ENCODE measurements around the gene HSPA8.

DNA sequence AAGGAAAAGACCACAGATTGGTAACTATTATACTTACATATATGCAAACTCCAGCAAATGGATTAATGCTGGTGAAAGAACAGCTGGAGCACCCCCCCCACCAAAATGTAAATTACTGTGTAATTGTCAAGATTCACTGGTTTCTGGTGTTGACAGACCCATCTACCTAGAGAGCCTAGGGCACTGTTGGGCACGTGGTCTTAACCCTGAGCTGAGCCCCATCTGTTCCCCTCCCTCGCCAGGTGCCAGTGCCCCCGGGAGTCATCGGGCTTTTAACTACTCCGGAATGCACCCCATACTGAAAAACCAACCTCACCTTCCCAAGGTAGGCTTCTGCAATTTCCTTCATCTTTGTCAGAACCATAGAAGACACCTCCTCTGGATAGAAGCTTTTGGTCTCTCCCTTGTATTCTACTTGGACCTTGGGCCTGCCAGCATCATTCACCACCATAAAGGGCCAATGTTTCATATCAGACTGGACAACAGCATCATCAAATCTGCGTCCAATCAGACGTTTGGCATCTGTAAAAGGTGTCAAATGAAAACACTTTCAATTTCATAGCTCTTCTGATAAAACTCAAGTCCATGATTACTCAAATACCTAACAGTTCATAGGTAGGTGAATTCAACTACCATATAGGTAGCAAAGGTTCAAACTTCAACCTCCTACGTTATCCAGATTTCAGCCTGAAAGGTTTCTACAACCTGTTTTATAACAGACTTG is 1.5 kb downstream of the HSPA8 start:
- TF ChIP-seq, protein P1, sequence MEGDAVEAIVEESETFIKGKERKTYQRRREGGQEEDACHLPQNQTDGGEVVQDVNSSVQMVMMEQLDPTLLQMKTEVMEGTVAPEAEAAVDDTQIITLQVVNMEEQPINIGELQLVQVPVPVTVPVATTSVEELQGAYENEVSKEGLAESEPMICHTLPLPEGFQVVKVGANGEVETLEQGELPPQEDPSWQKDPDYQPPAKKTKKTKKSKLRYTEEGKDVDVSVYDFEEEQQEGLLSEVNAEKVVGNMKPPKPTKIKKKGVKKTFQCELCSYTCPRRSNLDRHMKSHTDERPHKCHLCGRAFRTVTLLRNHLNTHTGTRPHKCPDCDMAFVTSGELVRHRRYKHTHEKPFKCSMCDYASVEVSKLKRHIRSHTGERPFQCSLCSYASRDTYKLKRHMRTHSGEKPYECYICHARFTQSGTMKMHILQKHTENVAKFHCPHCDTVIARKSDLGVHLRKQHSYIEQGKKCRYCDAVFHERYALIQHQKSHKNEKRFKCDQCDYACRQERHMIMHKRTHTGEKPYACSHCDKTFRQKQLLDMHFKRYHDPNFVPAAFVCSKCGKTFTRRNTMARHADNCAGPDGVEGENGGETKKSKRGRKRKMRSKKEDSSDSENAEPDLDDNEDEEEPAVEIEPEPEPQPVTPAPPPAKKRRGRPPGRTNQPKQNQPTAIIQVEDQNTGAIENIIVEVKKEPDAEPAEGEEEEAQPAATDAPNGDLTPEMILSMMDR (IDR thresholded peaks at IDR 0.05) = no peak
- no peak for TF ChIP-seq USF2 (CRISPR knock-in tag; IDR thresholded peaks at IDR 0.05)
- TF ChIP-seq E2F5 (CRISPR knock-in tag; IDR thresholded peaks at IDR 0.05) = no peak
- TF ChIP-seq, protein P2, sequence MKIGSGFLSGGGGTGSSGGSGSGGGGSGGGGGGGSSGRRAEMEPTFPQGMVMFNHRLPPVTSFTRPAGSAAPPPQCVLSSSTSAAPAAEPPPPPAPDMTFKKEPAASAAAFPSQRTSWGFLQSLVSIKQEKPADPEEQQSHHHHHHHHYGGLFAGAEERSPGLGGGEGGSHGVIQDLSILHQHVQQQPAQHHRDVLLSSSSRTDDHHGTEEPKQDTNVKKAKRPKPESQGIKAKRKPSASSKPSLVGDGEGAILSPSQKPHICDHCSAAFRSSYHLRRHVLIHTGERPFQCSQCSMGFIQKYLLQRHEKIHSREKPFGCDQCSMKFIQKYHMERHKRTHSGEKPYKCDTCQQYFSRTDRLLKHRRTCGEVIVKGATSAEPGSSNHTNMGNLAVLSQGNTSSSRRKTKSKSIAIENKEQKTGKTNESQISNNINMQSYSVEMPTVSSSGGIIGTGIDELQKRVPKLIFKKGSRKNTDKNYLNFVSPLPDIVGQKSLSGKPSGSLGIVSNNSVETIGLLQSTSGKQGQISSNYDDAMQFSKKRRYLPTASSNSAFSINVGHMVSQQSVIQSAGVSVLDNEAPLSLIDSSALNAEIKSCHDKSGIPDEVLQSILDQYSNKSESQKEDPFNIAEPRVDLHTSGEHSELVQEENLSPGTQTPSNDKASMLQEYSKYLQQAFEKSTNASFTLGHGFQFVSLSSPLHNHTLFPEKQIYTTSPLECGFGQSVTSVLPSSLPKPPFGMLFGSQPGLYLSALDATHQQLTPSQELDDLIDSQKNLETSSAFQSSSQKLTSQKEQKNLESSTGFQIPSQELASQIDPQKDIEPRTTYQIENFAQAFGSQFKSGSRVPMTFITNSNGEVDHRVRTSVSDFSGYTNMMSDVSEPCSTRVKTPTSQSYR (CRISPR knock-in tag; IDR thresholded peaks at IDR 0.05) = no peak
- TF ChIP-seq, protein P3, sequence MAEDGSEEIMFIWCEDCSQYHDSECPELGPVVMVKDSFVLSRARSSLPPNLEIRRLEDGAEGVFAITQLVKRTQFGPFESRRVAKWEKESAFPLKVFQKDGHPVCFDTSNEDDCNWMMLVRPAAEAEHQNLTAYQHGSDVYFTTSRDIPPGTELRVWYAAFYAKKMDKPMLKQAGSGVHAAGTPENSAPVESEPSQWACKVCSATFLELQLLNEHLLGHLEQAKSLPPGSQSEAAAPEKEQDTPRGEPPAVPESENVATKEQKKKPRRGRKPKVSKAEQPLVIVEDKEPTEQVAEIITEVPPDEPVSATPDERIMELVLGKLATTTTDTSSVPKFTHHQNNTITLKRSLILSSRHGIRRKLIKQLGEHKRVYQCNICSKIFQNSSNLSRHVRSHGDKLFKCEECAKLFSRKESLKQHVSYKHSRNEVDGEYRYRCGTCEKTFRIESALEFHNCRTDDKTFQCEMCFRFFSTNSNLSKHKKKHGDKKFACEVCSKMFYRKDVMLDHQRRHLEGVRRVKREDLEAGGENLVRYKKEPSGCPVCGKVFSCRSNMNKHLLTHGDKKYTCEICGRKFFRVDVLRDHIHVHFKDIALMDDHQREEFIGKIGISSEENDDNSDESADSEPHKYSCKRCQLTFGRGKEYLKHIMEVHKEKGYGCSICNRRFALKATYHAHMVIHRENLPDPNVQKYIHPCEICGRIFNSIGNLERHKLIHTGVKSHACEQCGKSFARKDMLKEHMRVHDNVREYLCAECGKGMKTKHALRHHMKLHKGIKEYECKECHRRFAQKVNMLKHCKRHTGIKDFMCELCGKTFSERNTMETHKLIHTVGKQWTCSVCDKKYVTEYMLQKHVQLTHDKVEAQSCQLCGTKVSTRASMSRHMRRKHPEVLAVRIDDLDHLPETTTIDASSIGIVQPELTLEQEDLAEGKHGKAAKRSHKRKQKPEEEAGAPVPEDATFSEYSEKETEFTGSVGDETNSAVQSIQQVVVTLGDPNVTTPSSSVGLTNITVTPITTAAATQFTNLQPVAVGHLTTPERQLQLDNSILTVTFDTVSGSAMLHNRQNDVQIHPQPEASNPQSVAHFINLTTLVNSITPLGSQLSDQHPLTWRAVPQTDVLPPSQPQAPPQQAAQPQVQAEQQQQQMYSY (CRISPR knock-in tag; IDR thresholded peaks at IDR 0.05) = no peak
- no peak for TF ChIP-seq ZNF263 (CRISPR knock-in tag; IDR thresholded peaks at IDR 0.05; ENCODE audit: low read depth)
- TF ChIP-seq, protein P4, sequence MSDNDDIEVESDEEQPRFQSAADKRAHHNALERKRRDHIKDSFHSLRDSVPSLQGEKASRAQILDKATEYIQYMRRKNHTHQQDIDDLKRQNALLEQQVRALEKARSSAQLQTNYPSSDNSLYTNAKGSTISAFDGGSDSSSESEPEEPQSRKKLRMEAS (CRISPR knock-in tag; IDR thresholded peaks at IDR 0.05) = no peak
- no peak for TF ChIP-seq FOXK1 (CRISPR knock-in tag; IDR thresholded peaks at IDR 0.05)
- TF ChIP-seq FOXP4 (CRISPR knock-in tag; IDR thresholded peaks at IDR 0.05) = no peak
- no peak for TF ChIP-seq ATF3 (CRISPR knock-in tag; conservative IDR thresholded peaks at IDR 0.05)

All from WTC11 (cell line).